AG04450 (cell line): ENCODE data around the gene RIBC2. TPM values are rescaled to one million over a fixed set of nuclear protein-coding genes. Genes with fewer than 3 reads are reported as not detected.
"Not testable (repeated sequence)": the region's sequence is repeated elsewhere in the genome, so short reads cannot be mapped to it uniquely, and the experiment has no call there.

ENCODE experiments used
- CTCF ChIA-PET: fragments of 300-600, 350-600 bp; formaldehyde crosslinking; extraction: SDS; loops from one replicate; lab custom pipeline; 2022; ENCODE audit warnings: antibody characterized with exemption, inconsistent platforms; lab: Charles Lee
- POLR2A ChIA-PET: fragments of 350-600 bp; formaldehyde crosslinking; extraction: SDS; loops from one replicate; lab custom pipeline; 2021; ENCODE audit warnings: antibody characterized with exemption, inconsistent platforms; lab: Yijun Ruan, JAX
- DNase-seq: peaks from one replicate; pipeline ENCODE4 v3.0.0-alpha.2; 2011; ENCODE audit warnings: low read depth, low spot score
- H3K27ac ChIP-seq: one replicate; pipeline ENCODE4 v1.5.1; 2012; ENCODE audit warnings: low read depth, low read length, control low read depth
- H3K27me3 ChIP-seq: one replicate; pipeline ENCODE4 v1.6.0; 2012; ENCODE audit warnings: low read length; ENCODE audit not compliant: control insufficient read depth, insufficient read depth
- H3K4me3 ChIP-seq: 2 replicates; pipeline ENCODE4 v1.5.1; 2011; ENCODE audit warnings: mild to moderate bottlenecking, low read depth, low read length, control low read depth
- H3K9me3 ChIP-seq: 2 replicates; pipeline ENCODE4 v1.5.1; 2012; ENCODE audit warnings: low read length; ENCODE audit not compliant: control insufficient read depth, insufficient read depth
- CTCF ChIP-seq: IDR thresholded peaks from 2 replicates; pipeline ENCODE4 v1.5.1; 2011; ENCODE audit warnings: low read depth, low read length, control low read depth, inconsistent platforms
- polyA minus RNA-seq: library from RNA; depleted of rRNA, polyadenylated mRNA; stranded (reverse); fragments of >200 nt; gene quantifications from 2 replicates; pipeline ENCODE4 v1.2.3, GENCODE V29; 2011; rRNA and poly(A)+ RNA removed
- polyA plus RNA-seq: library from polyadenylated mRNA; depleted of rRNA; stranded (reverse); fragments of >200 nt; gene quantifications from 2 replicates; pipeline ENCODE4 v1.2.3, GENCODE V29; 2011; rRNA removed

The RIBC2 gene, protein sequence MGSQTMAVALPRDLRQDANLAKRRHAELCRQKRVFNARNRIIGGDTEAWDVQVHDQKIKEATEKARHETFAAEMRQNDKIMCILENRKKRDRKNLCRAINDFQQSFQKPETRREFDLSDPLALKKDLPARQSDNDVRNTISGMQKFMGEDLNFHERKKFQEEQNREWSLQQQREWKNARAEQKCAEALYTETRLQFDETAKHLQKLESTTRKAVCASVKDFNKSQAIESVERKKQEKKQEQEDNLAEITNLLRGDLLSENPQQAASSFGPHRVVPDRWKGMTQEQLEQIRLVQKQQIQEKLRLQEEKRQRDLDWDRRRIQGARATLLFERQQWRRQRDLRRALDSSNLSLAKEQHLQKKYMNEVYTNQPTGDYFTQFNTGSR
- 0.20 and 0.31 TPM in 2 replicates for polyA plus RNA-seq
- polyA minus RNA-seq, result not detected in 2 replicates

GRCh38 chr22:45413368-45414211 lies at the start of gene RIBC2, which contains the start of gene SMC1B:
Gene RIBC2 (plus strand): TSS chr22:45413693. CDS start chr22:45413887, 194 bp downstream.
Gene SMC1B (minus strand): TSS chr22:45413599. CDS start chr22:45413567, 32 bp downstream.
- Histone ChIP-seq H3K9me3 (peaks cover 6% of the 10 kb centered on the region; the same call in 1 of the 2 replicates), H3K27me3 (peaks cover 6% of the 10 kb centered on the region), H3K4me3 (peak within 1 kb of the TSS; percentile 59), H3K27ac (peak within 1 kb of the TSS; percentile 31)
- DNase-seq, result no peak
- CTCF ChIA-PET, result interaction anchor here (0.7 kb wide), 1 partner anchor 24 kb away, joined by 3 read pairs; no protein-coding TSS in a partner anchor
- POLR2A ChIA-PET, result interaction anchor here (0.6 kb wide), 1 partner anchor 49 kb away, joined by 4 read pairs; no protein-coding TSS in a partner anchor
- no peak for TF ChIP-seq CTCF

GRCh38 chr22:45366713-45367112 lies 46.8 kb upstream of the RIBC2 start:
- Histone ChIP-seq H3K27ac (no peak overlapping the region), H3K27me3 (peaks cover 18% of the 10 kb centered on the region), H3K4me3 (no peak overlapping the region), H3K9me3 (peaks cover 6% of the 10 kb centered on the region; the same call in 1 of the 2 replicates)
- ChIA-PET POLR2A (no interaction called here), CTCF (no interaction called here)
- DNase-seq, result no peak
- no peak for TF ChIP-seq CTCF

DNA sequence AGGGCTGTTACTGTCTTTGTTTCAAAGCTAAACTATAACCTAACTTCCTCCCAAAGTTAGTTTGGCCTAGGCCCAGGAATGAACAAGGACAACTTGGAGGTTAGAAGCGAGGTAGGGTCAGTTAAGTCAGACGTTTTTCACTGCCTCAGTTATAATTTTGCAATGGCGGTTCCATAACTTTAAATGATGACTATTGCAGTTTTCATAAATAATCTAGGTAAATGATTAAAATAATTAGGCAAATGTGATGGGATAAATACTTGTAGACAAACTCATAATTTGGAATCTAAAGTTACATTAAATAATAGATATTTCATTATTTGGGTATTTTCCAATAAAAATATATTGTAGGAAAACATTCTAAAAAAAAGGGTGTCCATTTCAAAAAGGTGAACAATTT lies 39.9 kb upstream of the RIBC2 start:
- H3K27ac ChIP-seq, H3K4me3 ChIP-seq, DNase-seq, H3K27me3 ChIP-seq, POLR2A ChIA-PET, H3K9me3 ChIP-seq: not testable (repeated sequence)
- CTCF ChIA-PET, result interaction anchor here (0.7 kb wide), 1 partner anchor 102 kb away, joined by 3 read pairs; no protein-coding TSS in a partner anchor

GRCh38 chr22:45376009-45376408 lies 37.5 kb upstream of the RIBC2 start:
- Histone ChIP-seq H3K9me3 (no peaks in the 10 kb centered on the region), H3K27me3 (peaks cover 3% of the 10 kb centered on the region), H3K27ac (no peak overlapping the region), H3K4me3 (no peak overlapping the region)
- ChIA-PET POLR2A (no interaction called here), CTCF (no interaction called here)
- no peak for TF ChIP-seq CTCF
- no peak for DNase-seq

GRCh38 chr22:45376703-45377102 lies 36.8 kb upstream of the RIBC2 start:
- POLR2A ChIA-PET, result no interaction called here
- Histone ChIP-seq H3K27me3 (peaks cover 3% of the 10 kb centered on the region), H3K27ac (no peak overlapping the region), H3K4me3 (no peak overlapping the region), H3K9me3 (no peaks in the 10 kb centered on the region)
- CTCF ChIA-PET, result no interaction called here
- TF ChIP-seq CTCF, result no peak
- no peak for DNase-seq
